PC-9 (cell line): ENCODE results near the gene UHMK1. TPM values are rescaled to one million over a fixed set of nuclear protein-coding genes. Genes with fewer than 3 reads are reported as not detected.

ENCODE experiments used
- BruUV-seq: library from RNA; stranded (reverse); fragments of 400-500 nt; replicated peaks from 2 replicates; lab custom pipeline; 2021; lab: Mats Ljungman, UMichigan
- CTCF ChIA-PET: fragments of 300-600 bp; sonication (Branson Sonifier 250); formaldehyde crosslinking; loops from one replicate; lab custom pipeline; 2022; ENCODE audit warnings: antibody characterized with exemption; lab: Charles Lee
- POLR2A ChIA-PET: fragments of 300-600 bp; sonication (Branson Sonifier 250); formaldehyde crosslinking; loops from one replicate; lab custom pipeline; 2022; ENCODE audit warnings: antibody characterized with exemption; ENCODE audit not compliant: unreplicated experiment; lab: Charles Lee
- DNase-seq, 2 experiments: peaks; one replicate each; pipeline versions ENCODE4 v3.0.0 to v3.0.0-alpha.2; 2015 to 2022; ENCODE audit warnings: mixed read lengths in 1 of 2
- H2AFZ ChIP-seq: fragments of 200-600 bp; sonication (generic); 2 replicates; pipeline ENCODE4 v1.8.1; 2017; ENCODE audit warnings: antibody characterized with exemption
- H3F3A ChIP-seq: fragments of 200-600 bp; sonication (generic); 2 replicates; pipeline ENCODE4 v1.8.1; 2017; ENCODE audit warnings: antibody characterized with exemption, mild to moderate bottlenecking, low read depth; ENCODE audit not compliant: insufficient read depth
- H3K27ac ChIP-seq: fragments of 200-600 bp; sonication (generic); 2 replicates; pipeline ENCODE4 v1.6.1; 2016; ENCODE audit warnings: mixed run types
- H3K27me3 ChIP-seq: fragments of 200-600 bp; sonication (generic); 2 replicates; pipeline ENCODE4 v1.6.1; 2016; ENCODE audit warnings: low read depth, mixed run types; ENCODE audit not compliant: insufficient read depth
- H3K36me3 ChIP-seq: fragments of 200-600 bp; sonication (generic); 2 replicates; pipeline ENCODE4 v1.6.1; 2016; ENCODE audit warnings: low read depth, mixed run types
- H3K4me1 ChIP-seq: fragments of 200-600 bp; sonication (generic); replicated peaks from 2 replicates; pipeline ENCODE4 v1.6.1; 2016; ENCODE audit warnings: mixed run types; ENCODE audit not compliant: insufficient read depth
- H3K4me2 ChIP-seq: fragments of 200-600 bp; sonication (generic); 2 replicates; pipeline ENCODE4 v1.6.1; 2017; ENCODE audit warnings: mixed run types
- H3K4me3 ChIP-seq: fragments of 200-600 bp; sonication (generic); 2 replicates; pipeline ENCODE4 v1.6.1; 2016; ENCODE audit warnings: mixed run types
- H3K79me2 ChIP-seq: fragments of 200-600 bp; sonication (generic); 2 replicates; pipeline ENCODE4 v1.6.1; 2017; ENCODE audit warnings: low read depth, mixed run types
- H3K9me2 ChIP-seq: fragments of 200-600 bp; sonication (generic); 2 replicates; pipeline ENCODE4 v1.8.1; 2017; ENCODE audit warnings: mild to moderate bottlenecking; ENCODE audit not compliant: insufficient read depth
- H3K9me3 ChIP-seq: fragments of 200-600 bp; sonication (generic); 2 replicates; pipeline ENCODE4 v1.8.1; 2016; ENCODE audit warnings: low read depth; ENCODE audit not compliant: insufficient read depth
- H4K20me1 ChIP-seq: fragments of 200-600 bp; sonication (generic); 2 replicates; pipeline ENCODE4 v1.8.1; 2017; ENCODE audit not compliant: insufficient read depth
- CTCF ChIP-seq: fragments of 200-600 bp; sonication (generic); conservative IDR thresholded peaks from 2 replicates; pipeline ENCODE4 v1.6.1; 2017; ENCODE audit warnings: mixed run types, antibody characterized with exemption, mild to moderate bottlenecking, moderate library complexity
- EZH2 ChIP-seq: fragments of 200-600 bp; sonication (generic); IDR thresholded peaks from 2 replicates; pipeline ENCODE4 v1.8.0; 2017; ENCODE audit warnings: antibody characterized with exemption, low read depth
- intact Hi-C: fragments of 100-400 bp; cut with micrococcal nuclease; formaldehyde crosslinking; loops from one replicate; pipeline ENCODE4 v1.10.0; 2022; ENCODE audit not compliant: unreplicated experiment
- total RNA-seq: library from RNA; stranded (reverse); gene quantifications from 2 replicates; pipeline ENCODE4 v1.2.3, GENCODE V29; 2021

The UHMK1 gene
- total RNA-seq, 1 experiment from 2014 or later, result 49.5 TPM

GRCh38 chr1:162552684-162553252, 55.1 kb downstream of the UHMK1 start:
- Histone ChIP-seq H2AFZ (no peak overlapping the region), H3K27ac (peak overlapping the region; percentile 32; the same call in 1 of the 2 replicates), H3K4me2 (0 out of 2 replicates have a peak overlapping the region, but pooled peaks have one; percentile 1), H3K4me3 (no peak overlapping the region), H3K9me3 (no peaks in the 10 kb centered on the region), H3K9me2 (no peaks in the 10 kb centered on the region), H3K79me2 (no peaks in the 10 kb centered on the region), H3K4me1 (peaks cover 27% of the 10 kb centered on the region), H3F3A (peaks cover 12% of the 10 kb centered on the region; the same call in 1 of the 2 replicates), H3K27me3 (no peaks in the 10 kb centered on the region), H4K20me1 (no peaks in the 10 kb centered on the region), H3K36me3 (no peaks in the 10 kb centered on the region)
- POLR2A ChIA-PET, result no interaction called here
- no TSS peak for BruUV-seq
- CTCF ChIA-PET, result no interaction called here
- no peak for TF ChIP-seq EZH2
- no peak for TF ChIP-seq CTCF
- intact Hi-C loops, result loop anchor here (1.0 kb wide), 1 partner anchor 9 kb away; the partner anchor contains the start of gene UAP1
- DNase-seq, result peak; percentile 40 to 77

- no peaks in the 10 kb centered on the region for H3K79me2 ChIP-seq
- H3K36me3 ChIP-seq, result no peaks in the 10 kb centered on the region
- H3K27me3 ChIP-seq, result no peaks in the 10 kb centered on the region
- no peaks in the 10 kb centered on the region for H4K20me1 ChIP-seq
- TF ChIP-seq EZH2, result no peak
- no peak for TF ChIP-seq CTCF
- intact Hi-C loops, result no loop called here
- no peak overlapping the region for H3K4me2 ChIP-seq
- H3K4me1 ChIP-seq, result peaks cover 27% of the 10 kb centered on the region
- no peak overlapping the region for H2AFZ ChIP-seq
- no peak overlapping the region for H3K4me3 ChIP-seq
- no peak for DNase-seq
- ChIA-PET CTCF (no interaction called here), POLR2A (no interaction called here)
- H3K9me3 ChIP-seq, result no peaks in the 10 kb centered on the region
- peaks cover 12% of the 10 kb centered on the region; the same call in 1 of the 2 replicates for H3F3A ChIP-seq
- no peaks in the 10 kb centered on the region for H3K9me2 ChIP-seq
- no peak overlapping the region for H3K27ac ChIP-seq
- BruUV-seq, result no TSS peak
These were observed 56.6 kb downstream of the UHMK1 start for GRCh38 chr1:162554258-162554657.

- Histone ChIP-seq H3K9me3 (no peaks in the 10 kb centered on the region), H3K9me2 (no peaks in the 10 kb centered on the region), H3K4me1 (peaks cover 23% of the 10 kb centered on the region), H3F3A (peaks cover 5% of the 10 kb centered on the region; the same call in 1 of the 2 replicates), H3K4me2 (no peak overlapping the region), H4K20me1 (no peaks in the 10 kb centered on the region), H3K4me3 (no peak overlapping the region), H3K27ac (no peak overlapping the region), H3K79me2 (peaks cover 7% of the 10 kb centered on the region; the same call in 1 of the 2 replicates), H3K36me3 (no peaks in the 10 kb centered on the region), H3K27me3 (no peaks in the 10 kb centered on the region), H2AFZ (no peak overlapping the region)
- TF ChIP-seq EZH2 (no peak), CTCF (no peak)
- POLR2A ChIA-PET, result no interaction called here
- intact Hi-C loops, result no loop called here
- BruUV-seq, result no TSS peak
- DNase-seq, result no peak
- CTCF ChIA-PET, result no interaction called here
These were observed 59.9 kb downstream of the UHMK1 start for GRCh38 chr1:162557536-162557935.
